ENCODE measurements around the gene APOF.
A peak's percentile ranks its signal among the peaks of the same experiment; 100 is the strongest.
"Not testable (repeated sequence)": the region's sequence is repeated elsewhere in the genome, so short reads cannot be mapped to it uniquely, and the experiment has no call there.

The APOF gene, protein sequence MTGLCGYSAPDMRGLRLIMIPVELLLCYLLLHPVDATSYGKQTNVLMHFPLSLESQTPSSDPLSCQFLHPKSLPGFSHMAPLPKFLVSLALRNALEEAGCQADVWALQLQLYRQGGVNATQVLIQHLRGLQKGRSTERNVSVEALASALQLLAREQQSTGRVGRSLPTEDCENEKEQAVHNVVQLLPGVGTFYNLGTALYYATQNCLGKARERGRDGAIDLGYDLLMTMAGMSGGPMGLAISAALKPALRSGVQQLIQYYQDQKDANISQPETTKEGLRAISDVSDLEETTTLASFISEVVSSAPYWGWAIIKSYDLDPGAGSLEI

GRCh38 chr12:56362130-56363059 lies at the start of gene APOF:
Gene APOF, minus strand, starts transcription at chr12:56362857. Its CDS starts 112 bp downstream, at chr12:56362745.
- DNase-seq (ENCODE audit: low spot score), result no peak

DNA sequence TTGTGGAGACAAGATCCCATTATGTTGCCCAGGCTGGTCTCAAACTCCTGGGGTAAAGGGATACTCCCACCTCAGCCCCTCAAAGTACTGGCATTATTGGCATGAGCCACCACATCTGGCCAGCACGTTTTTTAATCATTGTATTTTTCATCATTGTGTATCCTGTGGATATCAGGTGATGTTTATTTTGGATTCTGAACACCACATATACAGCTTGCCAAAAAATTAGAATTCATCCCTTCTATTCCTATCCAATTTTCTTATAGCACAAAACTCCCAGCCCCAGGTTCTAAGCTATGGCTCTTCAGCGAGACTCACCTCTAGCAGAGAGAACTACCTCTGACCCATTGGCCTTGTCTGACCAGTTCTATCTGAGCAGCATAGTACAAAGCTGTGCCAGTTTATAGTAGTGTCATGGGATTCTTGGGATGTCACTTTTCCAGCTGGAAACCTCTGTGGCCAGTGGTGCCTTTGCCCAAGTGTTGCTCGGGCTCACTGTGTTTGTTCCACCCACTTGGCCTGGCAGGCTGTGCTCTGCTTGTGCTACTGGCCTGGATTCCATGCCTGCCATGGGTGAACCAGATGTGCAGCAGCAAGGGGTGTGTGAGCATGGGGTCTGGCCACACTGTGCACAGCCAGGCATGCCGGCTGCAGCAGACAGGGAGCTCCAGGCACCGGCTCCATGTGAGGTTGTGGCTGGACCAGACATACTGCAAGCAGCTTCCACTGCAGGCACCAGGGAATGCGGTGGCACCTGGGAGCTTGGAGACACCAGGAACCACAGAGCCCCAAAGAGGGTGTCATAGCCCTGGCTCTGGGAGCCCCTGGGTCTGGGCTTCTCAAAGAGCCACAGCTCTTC lies 49.4 kb upstream of the APOF start:
- DNase-seq (ENCODE audit: low spot score), result no peak

- DNase-seq (ENCODE audit: low spot score), result no peak
Measured at GRCh38 chr12:56410768-56411167, 48.1 kb upstream of the APOF start.

- no peak for DNase-seq (ENCODE audit: low spot score)
Measured at GRCh38 chr12:56408799-56409417, 46.3 kb upstream of the APOF start.

DNA sequence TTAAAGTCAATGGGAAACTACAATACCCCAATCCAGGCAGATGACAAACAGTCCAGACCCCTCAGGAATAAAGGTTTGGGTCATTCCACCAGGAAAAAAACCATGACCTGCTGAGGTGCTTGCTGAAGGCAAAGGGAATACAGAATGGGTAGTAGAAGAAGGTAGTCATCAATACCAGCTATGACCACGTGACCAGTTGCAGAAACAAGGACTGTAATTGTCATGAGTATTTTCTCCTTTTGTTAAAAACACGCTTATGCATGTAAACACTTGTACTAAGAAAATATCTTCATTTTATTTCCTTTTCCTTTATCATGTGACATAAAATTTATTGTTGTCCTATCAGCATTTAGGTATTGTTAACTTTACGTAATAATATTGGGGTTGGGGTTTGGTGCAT lies 41.6 kb upstream of the APOF start:
- not testable (repeated sequence) for DNase-seq (ENCODE audit: low spot score)

GRCh38 chr12:56401612-56402011 lies 39.0 kb upstream of the APOF start:
- DNase-seq (ENCODE audit: low spot score), result not testable (repeated sequence)

- not testable (repeated sequence) for DNase-seq (ENCODE audit: low spot score)
Measured at GRCh38 chr12:56401125-56401524, 38.5 kb upstream of the APOF start.

GRCh38 chr12:56399466-56399865 lies 36.8 kb upstream of the APOF start:
- DNase-seq (ENCODE audit: low spot score), result not testable (repeated sequence)

- DNase-seq (ENCODE audit: low spot score), result no peak
Measured at GRCh38 chr12:56398324-56398723, 35.7 kb upstream of the APOF start.

- DNase-seq (ENCODE audit: low spot score), result no peak
Measured at GRCh38 chr12:56392331-56392730, 29.7 kb upstream of the APOF start.

GRCh38 chr12:56391721-56392120 lies 29.1 kb upstream of the APOF start:
- DNase-seq (ENCODE audit: low spot score), result no peak

- DNase-seq (ENCODE audit: low spot score), result peak; percentile 26
Measured at GRCh38 chr12:56389412-56389811, 26.8 kb upstream of the APOF start.

DNA sequence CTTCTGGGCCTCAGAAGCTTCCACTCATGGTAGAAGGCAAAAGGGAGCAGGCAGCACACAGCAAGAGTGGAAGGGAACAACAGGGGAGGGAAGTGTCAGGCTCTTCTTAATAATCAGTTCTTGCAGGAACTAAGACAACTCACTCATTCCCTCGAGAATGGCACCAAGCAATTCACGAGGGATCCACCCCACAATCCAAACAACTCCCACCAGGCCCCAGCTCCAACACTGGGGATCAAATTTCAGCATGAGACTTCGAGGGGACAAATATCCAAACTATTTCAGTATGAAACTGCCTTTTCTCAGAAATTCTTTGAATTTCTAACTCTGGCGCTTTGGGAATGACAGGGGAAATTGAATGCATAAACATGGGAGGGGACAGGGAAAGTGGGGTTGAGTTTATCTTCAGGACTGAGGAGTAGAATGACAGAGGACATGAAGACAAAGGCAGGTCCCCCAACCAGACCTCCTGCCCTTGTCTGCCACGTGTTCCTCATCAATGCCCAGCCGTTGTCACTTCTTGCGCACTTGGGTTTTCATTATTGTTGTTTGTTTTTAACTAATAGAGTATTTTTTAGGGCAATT lies 24.6 kb upstream of the APOF start:
- peak; percentile 20 for DNase-seq (ENCODE audit: low spot score)

- DNase-seq (ENCODE audit: low spot score), result no peak
Measured at GRCh38 chr12:56385873-56386272, 23.2 kb upstream of the APOF start.

- DNase-seq (ENCODE audit: low spot score), result no peak
Measured at GRCh38 chr12:56382611-56383010, 20.0 kb upstream of the APOF start.

GRCh38 chr12:56377989-56378316 lies 15.3 kb upstream of the APOF start:
- DNase-seq (ENCODE audit: low spot score), result no peak

DNA sequence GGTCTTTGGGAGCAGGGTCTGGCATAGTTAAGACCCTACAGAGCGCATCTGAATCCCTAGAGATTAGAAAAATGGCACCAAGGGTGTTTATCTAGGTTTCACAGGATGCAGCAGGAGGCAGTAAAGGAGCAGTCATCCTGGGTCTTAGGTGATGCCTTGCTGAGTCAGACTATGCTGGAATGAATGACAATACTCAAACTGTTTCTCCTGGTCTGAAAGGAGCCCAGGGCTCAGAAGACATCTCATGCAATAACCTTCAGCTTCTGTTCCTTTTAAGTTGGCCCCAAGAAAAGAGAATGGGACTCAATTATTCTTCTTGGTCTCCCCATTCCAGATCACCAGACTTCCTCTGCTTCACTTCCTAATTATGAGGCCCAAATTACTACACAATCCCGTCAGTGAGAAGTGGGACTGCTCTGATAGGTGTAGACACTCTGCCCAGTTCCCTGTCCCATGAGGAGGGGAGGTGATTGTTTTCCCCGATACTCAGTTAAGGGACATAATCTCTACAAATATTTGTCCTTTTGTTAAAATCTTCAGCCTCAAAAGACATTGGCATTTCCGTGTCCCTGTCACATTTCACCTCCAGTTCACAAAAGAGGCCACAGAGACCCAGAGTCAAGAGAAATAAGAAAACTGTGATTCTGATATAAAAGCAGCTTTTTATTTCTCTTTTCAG lies 14.8 kb upstream of the APOF start:
- no peak for DNase-seq (ENCODE audit: low spot score)

- no peak for DNase-seq (ENCODE audit: low spot score)
Measured at GRCh38 chr12:56375598-56376434, 13.2 kb upstream of the APOF start.

- DNase-seq (ENCODE audit: low spot score), result no peak
Measured at GRCh38 chr12:56374726-56375597, 12.3 kb upstream of the APOF start.

Data from hepatic stellate cell (primary cell).